ENCODE measurements around the gene PRAMEF12.

PRAMEF12 gene

DNA sequence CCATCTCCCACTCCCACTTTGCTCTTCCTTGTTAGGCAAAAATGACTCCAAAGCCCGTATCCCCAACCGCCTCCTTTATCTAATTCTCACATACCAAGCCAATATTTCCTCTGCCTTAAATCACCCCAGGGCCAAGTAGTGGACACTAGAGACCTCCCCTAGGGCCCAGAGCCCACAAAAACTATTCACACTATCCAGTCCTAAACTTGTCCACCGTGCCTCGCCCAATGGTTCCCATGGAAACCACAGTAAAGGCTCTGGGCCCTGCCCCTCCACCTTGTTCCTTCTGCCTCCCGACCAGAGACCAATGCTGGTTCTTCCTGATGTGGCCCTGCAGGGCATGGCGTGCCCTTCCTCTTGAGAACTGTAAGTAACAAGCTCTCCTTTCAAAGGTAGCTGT, 15.7 kb upstream of the PRAMEF12 start:
- Histone ChIP-seq H3K27ac (ENCODE audit: insufficient read depth in 1 of 2, low read depth in 1 of 2, low read length in 2 of 2, poor library complexity in 1 of 2, severe bottlenecking in 2 of 2) (no peak overlapping the region), H3K9me3 (ENCODE audit: control extremely low read depth in 1 of 5, control insufficient read depth in 4 of 5, insufficient read depth in 2 of 5, low read depth in 1 of 5, low read length in 4 of 5) (no peaks in the 10 kb centered on the region), H3K4me1 (ENCODE audit: control extremely low read depth in 1 of 4, control insufficient read depth in 4 of 4, insufficient read depth in 4 of 4, low read length in 3 of 4) (no peaks in the 10 kb centered on the region), H3K4me3 (ENCODE audit: control insufficient read depth in 1 of 7, extremely low read depth in 1 of 7, insufficient read depth in 4 of 7, low read depth in 2 of 7, low read length in 6 of 7) (no peak overlapping the region), H3K27me3 (replicated peaks in 2 of 5; ENCODE audit: control insufficient read depth in 4 of 5, insufficient read depth in 5 of 5, low read length in 4 of 5) (peaks cover 0 to 33% (median 4%) of the 10 kb centered on the region in 5 experiments), H3K36me3 (ENCODE audit: control insufficient read depth in 4 of 4, insufficient read depth in 4 of 4, low read length in 3 of 4) (no peaks in the 10 kb centered on the region)
- ChIA-PET CTCF (no interaction called here), POLR2A (no interaction called here)
- 68% methylated on average over 6 of the region's 6 CpGs for WGBS (ENCODE audit: insufficient coverage)
- DNase-seq: no peak

- H3K27ac ChIP-seq (ENCODE audit: insufficient read depth in 1 of 2, low read depth in 1 of 2, low read length in 2 of 2, poor library complexity in 1 of 2, severe bottlenecking in 2 of 2): no peak overlapping the region
- peaks cover 0 to 31% (median 4%) of the 10 kb centered on the region in 5 experiments for H3K27me3 ChIP-seq (replicated peaks in 2 of 5; ENCODE audit: control insufficient read depth in 4 of 5, insufficient read depth in 5 of 5, low read length in 4 of 5)
- ChIA-PET CTCF (no interaction called here), POLR2A (no interaction called here)
- 66% methylated on average over 7 of the region's 7 CpGs for WGBS (ENCODE audit: insufficient coverage)
- no peaks in the 10 kb centered on the region for H3K36me3 ChIP-seq (ENCODE audit: control insufficient read depth in 4 of 4, insufficient read depth in 4 of 4, low read length in 3 of 4)
- no peak overlapping the region for H3K4me3 ChIP-seq (ENCODE audit: control insufficient read depth in 1 of 7, extremely low read depth in 1 of 7, insufficient read depth in 4 of 7, low read depth in 2 of 7, low read length in 6 of 7)
- H3K9me3 ChIP-seq (ENCODE audit: control extremely low read depth in 1 of 5, control insufficient read depth in 4 of 5, insufficient read depth in 2 of 5, low read depth in 1 of 5, low read length in 4 of 5): no peaks in the 10 kb centered on the region
- DNase-seq: no peak
- no peaks in the 10 kb centered on the region for H3K4me1 ChIP-seq (ENCODE audit: control extremely low read depth in 1 of 4, control insufficient read depth in 4 of 4, insufficient read depth in 4 of 4, low read length in 3 of 4)
Measured at GRCh38 chr1:12760256-12760795, 13.2 kb upstream of the PRAMEF12 start.

- CTCF ChIA-PET: no interaction called here
- no peak for DNase-seq
- POLR2A ChIA-PET: no interaction called here
Measured at GRCh38 chr1:12761781-12762180, 11.8 kb upstream of the PRAMEF12 start.

DNA sequence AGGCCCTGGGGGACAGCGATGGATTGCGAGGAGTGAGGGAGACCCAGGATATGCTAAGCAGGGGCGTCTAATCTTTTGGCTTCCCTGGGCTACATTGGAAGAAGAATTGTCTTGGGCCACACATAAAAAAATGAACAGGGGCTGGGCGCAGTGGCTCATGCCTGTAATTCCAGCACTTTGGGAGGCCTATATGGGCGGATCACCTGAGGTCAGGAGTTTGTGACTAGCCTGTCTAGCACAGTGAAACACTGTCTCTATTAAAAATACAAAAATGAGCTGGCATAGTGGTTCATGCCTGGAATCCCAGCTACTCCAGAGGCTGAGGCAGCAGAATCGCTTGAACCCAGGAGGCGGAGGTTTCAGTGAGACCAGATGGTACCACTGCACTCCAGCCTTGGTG, 10.8 kb upstream of the PRAMEF12 start:
- ChIA-PET CTCF (no interaction called here), POLR2A (no interaction called here)
- WGBS (ENCODE audit: insufficient coverage): 93% methylated on average over 6 of the region's 7 CpGs
- H3K9me3 ChIP-seq (ENCODE audit: control extremely low read depth in 1 of 5, control insufficient read depth in 4 of 5, insufficient read depth in 2 of 5, low read depth in 1 of 5, low read length in 4 of 5): no peaks in the 10 kb centered on the region
- H3K4me3 ChIP-seq (ENCODE audit: control insufficient read depth in 1 of 7, extremely low read depth in 1 of 7, insufficient read depth in 4 of 7, low read depth in 2 of 7, low read length in 6 of 7): no peak overlapping the region
- H3K27me3 ChIP-seq (replicated peaks in 2 of 5; ENCODE audit: control insufficient read depth in 4 of 5, insufficient read depth in 5 of 5, low read length in 4 of 5): peaks cover 1 to 22% (median 4%) of the 10 kb centered on the region in 5 experiments
- H3K27ac ChIP-seq (ENCODE audit: insufficient read depth in 1 of 2, low read depth in 1 of 2, low read length in 2 of 2, poor library complexity in 1 of 2, severe bottlenecking in 2 of 2): no peak overlapping the region
- H3K36me3 ChIP-seq (ENCODE audit: control insufficient read depth in 4 of 4, insufficient read depth in 4 of 4, low read length in 3 of 4): no peaks in the 10 kb centered on the region
- no peaks in the 10 kb centered on the region for H3K4me1 ChIP-seq (ENCODE audit: control extremely low read depth in 1 of 4, control insufficient read depth in 4 of 4, insufficient read depth in 4 of 4, low read length in 3 of 4)
- DNase-seq: no peak

More at GRCh38 chr1:12761781-12762180, 11.8 kb upstream of the PRAMEF12 start:
- Histone ChIP-seq H3K27me3 (replicated peaks in 2 of 5; ENCODE audit: control insufficient read depth in 4 of 5, insufficient read depth in 5 of 5, low read length in 4 of 5) (peaks cover 1 to 23% (median 4%) of the 10 kb centered on the region in 5 experiments), H3K9me3 (ENCODE audit: control extremely low read depth in 1 of 5, control insufficient read depth in 4 of 5, insufficient read depth in 2 of 5, low read depth in 1 of 5, low read length in 4 of 5) (no peaks in the 10 kb centered on the region), H3K4me3 (ENCODE audit: control insufficient read depth in 1 of 7, extremely low read depth in 1 of 7, insufficient read depth in 4 of 7, low read depth in 2 of 7, low read length in 6 of 7) (no peak overlapping the region), H3K36me3 (ENCODE audit: control insufficient read depth in 4 of 4, insufficient read depth in 4 of 4, low read length in 3 of 4) (no peaks in the 10 kb centered on the region), H3K4me1 (ENCODE audit: control extremely low read depth in 1 of 4, control insufficient read depth in 4 of 4, insufficient read depth in 4 of 4, low read length in 3 of 4) (no peaks in the 10 kb centered on the region), H3K27ac (ENCODE audit: insufficient read depth in 1 of 2, low read depth in 1 of 2, low read length in 2 of 2, poor library complexity in 1 of 2, severe bottlenecking in 2 of 2) (no peak overlapping the region)
- 96% methylated on average over 5 of the region's 5 CpGs for WGBS (ENCODE audit: insufficient coverage)

DNA sequence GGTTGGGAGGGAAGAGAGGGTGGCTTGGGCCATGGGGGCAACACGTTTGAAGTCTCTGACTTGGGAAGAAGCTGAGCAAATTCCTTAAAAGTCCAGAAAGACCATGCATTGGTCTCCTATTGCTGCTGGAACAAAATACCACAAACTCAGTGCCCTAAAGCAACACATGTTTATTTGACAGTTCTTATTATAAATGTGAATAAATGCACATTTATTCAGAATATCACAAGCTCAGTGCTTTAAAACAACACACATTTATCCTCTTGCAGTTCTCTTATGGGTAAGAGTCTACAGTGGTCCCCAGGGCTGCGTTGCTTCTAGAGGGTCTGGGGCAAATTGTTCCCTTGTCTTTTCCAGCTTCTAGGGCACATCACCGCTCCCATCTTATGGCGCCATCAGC, 10.1 kb upstream of the PRAMEF12 start:
- Histone ChIP-seq H3K9me3 (ENCODE audit: control extremely low read depth in 1 of 5, control insufficient read depth in 4 of 5, insufficient read depth in 2 of 5, low read depth in 1 of 5, low read length in 4 of 5) (no peaks in the 10 kb centered on the region), H3K4me3 (ENCODE audit: control insufficient read depth in 1 of 7, extremely low read depth in 1 of 7, insufficient read depth in 4 of 7, low read depth in 2 of 7, low read length in 6 of 7) (no peak overlapping the region), H3K4me1 (ENCODE audit: control extremely low read depth in 1 of 4, control insufficient read depth in 4 of 4, insufficient read depth in 4 of 4, low read length in 3 of 4) (no peaks in the 10 kb centered on the region), H3K36me3 (ENCODE audit: control insufficient read depth in 4 of 4, insufficient read depth in 4 of 4, low read length in 3 of 4) (no peaks in the 10 kb centered on the region), H3K27me3 (replicated peaks in 2 of 5; ENCODE audit: control insufficient read depth in 4 of 5, insufficient read depth in 5 of 5, low read length in 4 of 5) (peaks cover 1 to 22% (median 4%) of the 10 kb centered on the region in 5 experiments), H3K27ac (ENCODE audit: insufficient read depth in 1 of 2, low read depth in 1 of 2, low read length in 2 of 2, poor library complexity in 1 of 2, severe bottlenecking in 2 of 2) (no peak overlapping the region)
- DNase-seq: no peak
- ChIA-PET CTCF (no interaction called here), POLR2A (no interaction called here)
- 85% methylated on average over 3 of the region's 4 CpGs for WGBS (ENCODE audit: insufficient coverage)

GRCh38 chr1:12764016-12764415, 9.5 kb upstream of the PRAMEF12 start:
- ChIA-PET CTCF (no interaction called here), POLR2A (no interaction called here)
- DNase-seq: no peak
- Histone ChIP-seq H3K27ac (ENCODE audit: insufficient read depth in 1 of 2, low read depth in 1 of 2, low read length in 2 of 2, poor library complexity in 1 of 2, severe bottlenecking in 2 of 2) (no peak overlapping the region), H3K36me3 (ENCODE audit: control insufficient read depth in 4 of 4, insufficient read depth in 4 of 4, low read length in 3 of 4) (no peaks in the 10 kb centered on the region), H3K4me3 (ENCODE audit: control insufficient read depth in 1 of 7, extremely low read depth in 1 of 7, insufficient read depth in 4 of 7, low read depth in 2 of 7, low read length in 6 of 7) (no peak overlapping the region), H3K9me3 (ENCODE audit: control extremely low read depth in 1 of 5, control insufficient read depth in 4 of 5, insufficient read depth in 2 of 5, low read depth in 1 of 5, low read length in 4 of 5) (no peaks in the 10 kb centered on the region), H3K27me3 (replicated peaks in 2 of 5; ENCODE audit: control insufficient read depth in 4 of 5, insufficient read depth in 5 of 5, low read length in 4 of 5) (peaks cover 1 to 22% (median 4%) of the 10 kb centered on the region in 5 experiments), H3K4me1 (ENCODE audit: control extremely low read depth in 1 of 4, control insufficient read depth in 4 of 4, insufficient read depth in 4 of 4, low read length in 3 of 4) (no peaks in the 10 kb centered on the region)
- WGBS (ENCODE audit: insufficient coverage): 90% methylated on average over 4 of the region's 5 CpGs

DNA sequence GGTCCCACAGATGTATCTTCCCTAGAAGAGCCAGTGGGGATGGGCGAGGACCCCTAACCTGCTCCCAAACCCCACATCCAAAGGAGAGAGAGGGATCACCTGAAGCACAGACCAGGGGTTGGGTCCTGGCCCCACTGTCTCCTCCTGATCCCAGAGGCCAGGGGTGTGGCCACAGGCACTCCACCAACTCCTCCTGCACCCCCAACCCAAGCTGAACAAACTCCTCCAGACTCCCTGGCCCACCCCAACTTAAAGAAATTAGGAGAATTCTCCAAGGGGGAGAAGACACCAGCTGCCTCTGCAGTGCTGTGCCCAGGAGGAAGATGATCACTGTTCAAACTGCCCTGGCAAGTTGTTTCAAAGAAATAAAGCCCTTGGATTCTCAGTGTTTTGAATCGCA, 4.5 kb upstream of the PRAMEF12 start:
- H3K27me3 ChIP-seq (replicated peaks in 2 of 5; ENCODE audit: control insufficient read depth in 4 of 5, insufficient read depth in 5 of 5, low read length in 4 of 5): peaks cover 0 to 31% (median 4%) of the 10 kb centered on the region in 5 experiments
- ChIA-PET CTCF (no interaction called here), POLR2A (no interaction called here)
- H3K27ac ChIP-seq (ENCODE audit: insufficient read depth in 1 of 2, low read depth in 1 of 2, low read length in 2 of 2, poor library complexity in 1 of 2, severe bottlenecking in 2 of 2): no peak overlapping the region
- H3K9me3 ChIP-seq (ENCODE audit: control extremely low read depth in 1 of 5, control insufficient read depth in 4 of 5, insufficient read depth in 2 of 5, low read depth in 1 of 5, low read length in 4 of 5): peaks cover 0 to 3% (median 0%) of the 10 kb centered on the region in 5 experiments
- no peaks in the 10 kb centered on the region for H3K36me3 ChIP-seq (ENCODE audit: control insufficient read depth in 4 of 4, insufficient read depth in 4 of 4, low read length in 3 of 4)
- no peaks in the 10 kb centered on the region for H3K4me1 ChIP-seq (ENCODE audit: control extremely low read depth in 1 of 4, control insufficient read depth in 4 of 4, insufficient read depth in 4 of 4, low read length in 3 of 4)
- no peak overlapping the region for H3K4me3 ChIP-seq (ENCODE audit: control insufficient read depth in 1 of 7, extremely low read depth in 1 of 7, insufficient read depth in 4 of 7, low read depth in 2 of 7, low read length in 6 of 7)
- DNase-seq: no peak
- WGBS (ENCODE audit: insufficient coverage): 90% methylated on average over 2 of the region's 2 CpGs

All from common myeloid progenitor, CD34-positive (primary cell).